ENCODE measurements around the gene HTR3E. TPM values are rescaled to one million over a fixed set of nuclear protein-coding genes. Genes with fewer than 3 reads are reported as not detected.

The HTR3E gene
- total and polyA plus RNA-seq, 10 donors: not detected

- H3K36me3 ChIP-seq: peaks cover 8 to 88% (median 77%) of the 10 kb centered on the region in 6 donors
- TF ChIP-seq CTCF (IDR thresholded peaks at IDR 0.05 in 8 of 11, conservative IDR thresholded peaks at IDR 0.05 in 3 of 11) (no peak), POLR2A (IDR thresholded peaks at IDR 0.05) (no peak)
- peaks cover 0 to 15% (median 12%) of the 10 kb centered on the region in 6 donors for H3K4me1 ChIP-seq
- H3K9me3 ChIP-seq: no peaks in the 10 kb centered on the region
- intact Hi-C loops (cut with DNase I; ENCODE audit: low total_unique reads): no loop called here
- no peaks in the 10 kb centered on the region for H3K27me3 ChIP-seq (replicated peaks in 1 of 7)
- no peak overlapping the region for H3K27ac ChIP-seq
- no peak overlapping the region for H3K4me3 ChIP-seq
- WGBS, 5 donors: 65 to 89% (median 81%) methylated on average over 3 of the region's 3 CpGs
- peak; percentile 42 for DNase-seq
Measured at GRCh38 chr3:184143327-184143726, 46.5 kb downstream of the HTR3E start.

- WGBS, 5 donors: 77 to 96% (median 91%) methylated on average over 5 of the region's 5 CpGs
- Histone ChIP-seq H3K36me3 (peaks cover 8 to 77% (median 69%) of the 10 kb centered on the region in 6 donors), H3K4me1 (peaks cover 0 to 15% (median 12%) of the 10 kb centered on the region in 6 donors), H3K27ac (peak overlapping the region in 1 of 8 donors; percentile 21), H3K9me3 (no peaks in the 10 kb centered on the region), H3K27me3 (replicated peaks in 1 of 7) (no peaks in the 10 kb centered on the region), H3K4me3 (no peak overlapping the region)
- no peak for TF ChIP-seq CTCF (IDR thresholded peaks at IDR 0.05 in 8 of 11, conservative IDR thresholded peaks at IDR 0.05 in 3 of 11)
- TF ChIP-seq POLR2AphosphoS5 (IDR thresholded peaks at IDR 0.05): no peak
- TF ChIP-seq POLR2A (IDR thresholded peaks at IDR 0.05): no peak
- intact Hi-C loops (cut with DNase I; ENCODE audit: low total_unique reads): no loop called here
- DNase-seq: peak; percentile 36
Measured at GRCh38 chr3:184144505-184144904, 47.6 kb downstream of the HTR3E start.

GRCh38 chr3:184145111-184145524 is 48.3 kb downstream of the HTR3E start:
- WGBS, 5 donors: 43 to 61% (median 58%) methylated on average over 4 of the region's 4 CpGs
- peak; percentile 68 for DNase-seq
- Histone ChIP-seq H3K9me3 (no peaks in the 10 kb centered on the region), H3K36me3 (peaks cover 8 to 71% (median 63%) of the 10 kb centered on the region in 6 donors), H3K4me1 (peaks cover 0 to 15% (median 12%) of the 10 kb centered on the region in 6 donors), H3K27me3 (replicated peaks in 1 of 7) (no peaks in the 10 kb centered on the region), H3K4me3 (no peak overlapping the region), H3K27ac (peak overlapping the region in 1 of 8 donors; percentile 21)
- intact Hi-C loops (cut with DNase I; ENCODE audit: low total_unique reads): no loop called here
- TF ChIP-seq POLR2A (IDR thresholded peaks at IDR 0.05) (no peak), POLR2AphosphoS5 (IDR thresholded peaks at IDR 0.05) (peak in 1 of 3 donors; percentile 38), CTCF (IDR thresholded peaks at IDR 0.05 in 8 of 11, conservative IDR thresholded peaks at IDR 0.05 in 3 of 11) (peak in 8 of 11 experiments; percentile 20 to 60 (median 45))

- peaks cover 0 to 15% (median 12%) of the 10 kb centered on the region in 6 donors for H3K4me1 ChIP-seq
- intact Hi-C loops (cut with DNase I; ENCODE audit: low total_unique reads): no loop called here
- DNase-seq: no peak
- 81 to 91% (median 89%) methylated on average over 8 of the region's 8 CpGs for WGBS, 5 donors
- peak overlapping the region in 1 of 8 donors; percentile 21 for H3K27ac ChIP-seq
- no peak for TF ChIP-seq POLR2A (IDR thresholded peaks at IDR 0.05)
- no peak for TF ChIP-seq POLR2AphosphoS5 (IDR thresholded peaks at IDR 0.05)
- TF ChIP-seq CTCF (IDR thresholded peaks at IDR 0.05 in 8 of 11, conservative IDR thresholded peaks at IDR 0.05 in 3 of 11): no peak
- no peaks in the 10 kb centered on the region for H3K9me3 ChIP-seq
- no peaks in the 10 kb centered on the region for H3K27me3 ChIP-seq (replicated peaks in 1 of 7)
- H3K36me3 ChIP-seq: peaks cover 8 to 64% (median 56%) of the 10 kb centered on the region in 6 donors
- H3K4me3 ChIP-seq: no peak overlapping the region
Measured at GRCh38 chr3:184145751-184146270, 48.9 kb downstream of the HTR3E start.

All from spleen (tissue), 11 donors.